Mammary epithelial cell (primary cell): ENCODE measurements around the gene BCCIP.

Experiments
- CTCF ChIP-seq, 2 donors: IDR thresholded peaks in 1 of 2; conservative IDR thresholded peaks in 1 of 2; 2 replicates each; pipeline ENCODE4 v1.5.1; 2011 to 2012; ENCODE audit warnings: inconsistent platforms in 2 of 2, low read length in 2 of 2, mild to moderate bottlenecking in 2 of 2, control low read depth in 1 of 2, low read depth in 1 of 2; ENCODE audit not compliant: insufficient read depth in 1 of 2; ENCODE audit errors: extremely low read depth in 1 of 2
- EZH2 ChIP-seq: IDR thresholded peaks from 2 replicates; pipeline ENCODE4 v1.6.1; 2012; ENCODE audit warnings: low read length, inconsistent platforms, borderline replicate concordance

- TF ChIP-seq CTCF (conservative IDR thresholded peaks at IDR 0.05 in 1 of 2, IDR thresholded peaks at IDR 0.05 in 1 of 2; ENCODE audit: extremely low read depth in 1 of 2, insufficient read depth in 1 of 2, low read depth in 1 of 2, low read length in 2 of 2) (no peak), EZH2 (no peak)
Measured at GRCh38 chr10:125849448-125849847, 26.1 kb downstream of the BCCIP start.
